GM12878 (cell line): ENCODE results near the gene LIN52. TPM values are rescaled to one million over a fixed set of nuclear protein-coding genes. Genes with fewer than 3 reads are reported as not detected.
A peak's percentile ranks its signal among the peaks of the same experiment; 100 is the strongest.

ENCODE experiments used
- BHLHE40 ChIP-seq, 2 experiments: fragments of 450-650 bp in 1 of 2; IDR thresholded peaks; 2 replicates each; pipeline ENCODE4 v1.6.1; 2011 to 2017; ENCODE audit warnings: low read depth in 2 of 2, borderline replicate concordance in 1 of 2, improper control_type of control experiment in 1 of 2, low read length in 1 of 2, mild to moderate bottlenecking in 1 of 2
- CHD2 ChIP-seq: IDR thresholded peaks from 2 replicates; pipeline ENCODE4 v1.6.1; 2011; ENCODE audit warnings: low read depth, low read length, improper control_type of control experiment, borderline replicate concordance
- DPF2 ChIP-seq: fragments of 450-650 bp; IDR thresholded peaks from 2 replicates; pipeline ENCODE4 v1.6.1; 2017; ENCODE audit warnings: mild to moderate bottlenecking
- FOXM1 ChIP-seq: IDR thresholded peaks from 2 replicates; pipeline ENCODE4 v1.6.1; 2012; ENCODE audit warnings: low read depth, mild to moderate bottlenecking, inconsistent platforms, low read length, moderate library complexity
- GATAD2B ChIP-seq: fragments of 450-650 bp; conservative IDR thresholded peaks from 2 replicates; pipeline ENCODE4 v1.6.1; 2017; ENCODE audit warnings: low read depth, mild to moderate bottlenecking, moderate library complexity
- HSF1 ChIP-seq: fragments of 150-350 bp; IDR thresholded peaks from 2 replicates; pipeline ENCODE4 v1.6.1; 2014; ENCODE audit warnings: mild to moderate bottlenecking, low read depth, low read length
- IKZF1 ChIP-seq: fragments of 450-650 bp; conservative IDR thresholded peaks from 2 replicates; pipeline ENCODE4 v1.6.1; 2017; ENCODE audit warnings: antibody characterized with exemption, mild to moderate bottlenecking
- MTA3 ChIP-seq: IDR thresholded peaks from 2 replicates; pipeline ENCODE4 v1.6.1; 2012; ENCODE audit warnings: low read length, inconsistent platforms, borderline replicate concordance
- NFIC ChIP-seq: IDR thresholded peaks from 2 replicates; pipeline ENCODE4 v1.6.1; 2012; ENCODE audit warnings: low read depth, mild to moderate bottlenecking, inconsistent platforms, low read length, moderate library complexity
- NKRF ChIP-seq: fragments of 450-650 bp; conservative IDR thresholded peaks from 2 replicates; pipeline ENCODE4 v1.6.1; 2017; ENCODE audit warnings: mild to moderate bottlenecking, moderate library complexity
- POLR2AphosphoS5 ChIP-seq: IDR thresholded peaks from 2 replicates; pipeline ENCODE4 v1.6.1; 2011; ENCODE audit warnings: mild to moderate bottlenecking, low read length, inconsistent platforms
- SREBF2 ChIP-seq: IDR thresholded peaks from 2 replicates; pipeline ENCODE4 v1.6.1; 2012; ENCODE audit warnings: mild to moderate bottlenecking, low read length
- WRNIP1 ChIP-seq: IDR thresholded peaks from 2 replicates; pipeline ENCODE4 v1.6.1; 2011; ENCODE audit warnings: low read depth, low read length, improper control_type of control experiment, borderline replicate concordance
- ZBTB11 ChIP-seq: fragments of 450-650 bp; formaldehyde crosslinking; IDR thresholded peaks from 2 replicates; pipeline ENCODE4 v1.5.0; 2022; ENCODE audit warnings: mild to moderate bottlenecking, missing genetic modification characterization
- ZNF207 ChIP-seq: fragments of 450-650 bp; IDR thresholded peaks from 2 replicates; pipeline ENCODE4 v1.6.1; 2014; ENCODE audit warnings: antibody characterized with exemption, mild to moderate bottlenecking, borderline replicate concordance
- ZNF217 ChIP-seq: fragments of 450-650 bp; IDR thresholded peaks from 2 replicates; pipeline ENCODE4 v1.6.1; 2017; ENCODE audit warnings: antibody characterized with exemption, mild to moderate bottlenecking
- ZNF592 ChIP-seq: fragments of 450-650 bp; IDR thresholded peaks from 2 replicates; pipeline ENCODE4 v1.6.1; 2017; ENCODE audit warnings: mild to moderate bottlenecking, moderate library complexity
- polyA plus RNA-seq, 11 experiments: library from polyadenylated mRNA; depleted of rRNA in 4 of 11; unstranded in 6 of 11; stranded (reverse) in 5 of 11; fragments of >200 nt; fragmentation: Nextera tagmentation in 4 of 11; fragmentation: Illumina TruSeq in 1 of 11; extraction: Ambion mirVana in 4 of 11; extraction: Trizol in 1 of 11; gene quantifications; 1 replicate in 1 of 11; 2 replicates in 10 of 11; pipeline versions ENCODE4 v1.2.1 to v1.2.3, GENCODE V29; 2011 to 2016; ENCODE audit warnings: inconsistent platforms in 2 of 11, missing spikeins in 2 of 11, low read depth in 1 of 11
- total RNA-seq, 4 experiments: library from RNA; depleted of rRNA in 3 of 4; stranded (reverse); fragments of >200 nt in 3 of 4; fragmentation: Illumina TruSeq in 1 of 4; extraction: Trizol in 1 of 4; gene quantifications; 2 replicates each; pipeline versions ENCODE4 v1.2.1 to v1.2.3, GENCODE V29; 2013 to 2021

The LIN52 gene
- total and polyA plus RNA-seq, 10 of the 15 experiments (the other 5 are each of a cell fraction or from before 2014, with no cell fraction given), result 13.3 to 30.9 (median 19.9) TPM

GRCh38 chr14:74085047-74085637, 386 bp downstream of the LIN52 start (continued):
- TF ChIP-seq ZBTB11 (CRISPR knock-in tag) (no peak), NKRF (peak; percentile 96), POLR2AphosphoS5 (peak; percentile 46; the same call in 1 of the 2 replicates), FOXM1 (no peak), BHLHE40 (IDR thresholded peaks at IDR 0.05; ENCODE audit: borderline replicate concordance in 1 of 2, low read depth in 2 of 2, low read length in 1 of 2) (no peak), SREBF2 (no peak), GATAD2B (no peak), MTA3 (0 out of 2 replicates have a peak, but pooled peaks have one; percentile 21), WRNIP1 (no peak), ZNF592 (no peak), NFIC (no peak), DPF2 (no peak), ZNF217 (no peak), IKZF1 (no peak), CHD2 (no peak), ZNF207 (no peak), HSF1 (no peak)
